IMR-90 (cell line): ENCODE results near the gene DHX38. TPM values are rescaled to one million over a fixed set of nuclear protein-coding genes. Genes with fewer than 3 reads are reported as not detected.

Experiments
- ATAC-seq: fragments of 200-7000 bp; cut with Tn5 transposase; 2 replicates; pipeline ENCODE4 v1.9.1; 2020; ENCODE audit warnings: low read depth, mild to moderate bottlenecking, moderate library complexity
- BruUV-seq: library from RNA; stranded (reverse); fragments of 400-500 nt; replicated peaks from 2 replicates; lab custom pipeline; 2021; lab: Mats Ljungman, UMichigan
- CTCF ChIA-PET: fragments of 300-600 bp; formaldehyde crosslinking; extraction: SDS; loops from one replicate; lab custom pipeline; 2021; ENCODE audit warnings: antibody characterized with exemption; lab: Yijun Ruan, JAX
- POLR2A ChIA-PET: fragments of 300-600 bp; sonication (Branson Sonifier 250); formaldehyde crosslinking; loops from one replicate; lab custom pipeline; 2022; ENCODE audit warnings: antibody characterized with exemption; ENCODE audit not compliant: unreplicated experiment; lab: Charles Lee
- DNase-seq: peaks from one replicate; pipeline ENCODE4 v3.0.0; 2013
- H2AFZ ChIP-seq: replicated peaks from 2 replicates; pipeline ENCODE3; 2013; ENCODE audit warnings: low read length, mild to moderate bottlenecking; ENCODE audit not compliant: poor library complexity
- H2AK5ac ChIP-seq: 2 replicates; pipeline ENCODE4 v1.6.1; 2013; ENCODE audit warnings: low read depth, low read length, inconsistent platforms
- H2AK9ac ChIP-seq: replicated peaks from 2 replicates; pipeline ENCODE3; 2013; ENCODE audit warnings: mild to moderate bottlenecking, low read depth, low read length, moderate library complexity; ENCODE audit not compliant: poor library complexity
- H2BK120ac ChIP-seq: 2 replicates; pipeline ENCODE4 v1.6.1; 2013; ENCODE audit warnings: low read depth, low read length, inconsistent platforms
- H2BK15ac ChIP-seq: 3 replicates; pipeline ENCODE4 v1.6.1; 2013; ENCODE audit warnings: low read depth, low read length, inconsistent platforms
- H2BK20ac ChIP-seq: 2 replicates; pipeline ENCODE4 v1.6.1; 2013; ENCODE audit warnings: low read depth, mild to moderate bottlenecking, inconsistent platforms, low read length, moderate library complexity
- H2BK5ac ChIP-seq: 2 replicates; pipeline ENCODE4 v1.6.1; 2013; ENCODE audit warnings: mild to moderate bottlenecking, low read depth, low read length, inconsistent platforms; ENCODE audit not compliant: poor library complexity, severe bottlenecking
- H3K14ac ChIP-seq: replicated peaks from 2 replicates; pipeline ENCODE4 v1.6.1; 2013; ENCODE audit warnings: low read depth, low read length, inconsistent platforms
- H3K18ac ChIP-seq: 2 replicates; pipeline ENCODE4 v1.6.1; 2013; ENCODE audit warnings: low read depth, low read length, control low read depth
- H3K23ac ChIP-seq: 2 replicates; pipeline ENCODE4 v1.6.1; 2013; ENCODE audit warnings: low read depth, low read length, inconsistent platforms
- H3K27ac ChIP-seq: 2 replicates; pipeline ENCODE4 v1.5.1; 2013; ENCODE audit warnings: mild to moderate bottlenecking, control low read depth, low read length; ENCODE audit not compliant: insufficient read depth
- H3K27me3 ChIP-seq: 2 replicates; pipeline ENCODE4 v1.6.1; 2013; ENCODE audit warnings: low read length; ENCODE audit not compliant: control insufficient read depth, insufficient read depth
- H3K36me3 ChIP-seq: 2 replicates; pipeline ENCODE4 v1.6.1; 2013; ENCODE audit warnings: low read length, mixed read lengths; ENCODE audit not compliant: control insufficient read depth, insufficient read depth
- H3K4ac ChIP-seq: 2 replicates; pipeline ENCODE4 v1.6.1; 2013; ENCODE audit warnings: low read depth, low read length, inconsistent platforms
- H3K4me1 ChIP-seq: 2 replicates; pipeline ENCODE4 v1.6.1; 2013; ENCODE audit warnings: low read length, mixed read lengths; ENCODE audit not compliant: control insufficient read depth, insufficient read depth
- H3K4me2 ChIP-seq: 2 replicates; pipeline ENCODE4 v1.6.1; 2013; ENCODE audit warnings: low read depth, mild to moderate bottlenecking, control low read depth, low read length, moderate library complexity
- H3K4me3 ChIP-seq: 2 replicates; pipeline ENCODE4 v1.5.1; 2013; ENCODE audit warnings: low read depth, mild to moderate bottlenecking, control low read depth, low read length, moderate library complexity; ENCODE audit not compliant: insufficient read depth
- H3K56ac ChIP-seq: 2 replicates; pipeline ENCODE4 v1.6.1; 2013; ENCODE audit warnings: low read length, inconsistent platforms; ENCODE audit not compliant: insufficient read depth; ENCODE audit errors: extremely low read depth
- H3K79me1 ChIP-seq, 2 experiments: 2 replicates each; pipeline ENCODE4 v1.6.1; 2013; ENCODE audit warnings: low read length in 2 of 2, inconsistent platforms in 1 of 2, low read depth in 1 of 2
- H3K9ac ChIP-seq: 2 replicates; pipeline ENCODE4 v1.6.1; 2013; ENCODE audit warnings: low read depth, low read length, control low read depth
- H3K9me1 ChIP-seq: 2 replicates; pipeline ENCODE4 v1.6.1; 2013; ENCODE audit warnings: low read length, inconsistent platforms; ENCODE audit not compliant: insufficient read depth
- H3K9me3 ChIP-seq: 2 replicates; pipeline ENCODE4 v1.6.1; 2013; ENCODE audit warnings: low read length; ENCODE audit not compliant: control insufficient read depth, insufficient read depth
- H4K20me1 ChIP-seq: 2 replicates; pipeline ENCODE4 v1.6.1; 2013; ENCODE audit warnings: low read length, inconsistent platforms; ENCODE audit not compliant: insufficient read depth
- H4K5ac ChIP-seq: 2 replicates; pipeline ENCODE4 v1.6.1; 2013; ENCODE audit warnings: mild to moderate bottlenecking, low read depth, low read length, control low read depth
- H4K8ac ChIP-seq, 2 experiments: 2 replicates each; pipeline ENCODE4 v1.6.1; 2013; ENCODE audit warnings: low read depth in 2 of 2, low read length in 2 of 2, control low read depth in 1 of 2, inconsistent platforms in 1 of 2
- H4K91ac ChIP-seq: 2 replicates; pipeline ENCODE4 v1.6.1; 2013; ENCODE audit warnings: low read depth, low read length, inconsistent platforms; ENCODE audit not compliant: insufficient read depth
- BHLHE40 ChIP-seq: fragments of 150-350 bp; IDR thresholded peaks from 2 replicates; pipeline ENCODE4 v1.6.1; 2016; ENCODE audit warnings: mild to moderate bottlenecking, low read depth, low read length
- CEBPB ChIP-seq: IDR thresholded peaks from 2 replicates; pipeline ENCODE4 v1.6.1; 2012; ENCODE audit warnings: low read depth, low read length, improper control_type of control experiment
- CHD1 ChIP-seq: IDR thresholded peaks from 2 replicates; pipeline ENCODE4 v1.6.1; 2012; ENCODE audit warnings: low read depth, low read length, improper control_type of control experiment
- FOS ChIP-seq: fragments of 150-350 bp; IDR thresholded peaks from 2 replicates; pipeline ENCODE4 v1.6.1; 2016; ENCODE audit warnings: low read depth, low read length
- MAFK ChIP-seq: IDR thresholded peaks from 2 replicates; pipeline ENCODE4 v1.6.1; 2012; ENCODE audit warnings: low read depth, low read length, improper control_type of control experiment
- MAZ ChIP-seq: IDR thresholded peaks from 2 replicates; pipeline ENCODE4 v1.6.1; 2012; ENCODE audit warnings: low read depth, mild to moderate bottlenecking, low read length, improper control_type of control experiment, moderate library complexity, borderline replicate concordance
- MXI1 ChIP-seq: IDR thresholded peaks from 2 replicates; pipeline ENCODE4 v1.6.1; 2012; ENCODE audit warnings: low read depth, mild to moderate bottlenecking, low read length, moderate library complexity, borderline replicate concordance
- NFE2L2 ChIP-seq: fragments of 150-350 bp; IDR thresholded peaks from 2 replicates; pipeline ENCODE4 v1.6.1; 2016; ENCODE audit warnings: low read depth, mild to moderate bottlenecking, low read length
- POLR2A ChIP-seq: IDR thresholded peaks from 2 replicates; pipeline ENCODE4 v1.6.1; 2012; ENCODE audit warnings: mild to moderate bottlenecking, low read depth, low read length
- RAD21 ChIP-seq: IDR thresholded peaks from 2 replicates; pipeline ENCODE4 v1.6.1; 2012; ENCODE audit warnings: low read length, improper control_type of control experiment
- RCOR1 ChIP-seq: IDR thresholded peaks from 2 replicates; pipeline ENCODE4 v1.6.1; 2012; ENCODE audit warnings: mild to moderate bottlenecking, low read length, improper control_type of control experiment; ENCODE audit not compliant: insufficient replicate concordance
- RFX5 ChIP-seq: IDR thresholded peaks from 2 replicates; pipeline ENCODE4 v1.8.0; 2012; ENCODE audit warnings: low read depth, mild to moderate bottlenecking, low read length, moderate library complexity
- SMC3 ChIP-seq: fragments of 150-350 bp; IDR thresholded peaks from 2 replicates; pipeline ENCODE4 v1.6.1; 2016; ENCODE audit warnings: low read depth, mild to moderate bottlenecking, antibody characterized with exemption, low read length, moderate library complexity
- USF2 ChIP-seq: fragments of 150-350 bp; IDR thresholded peaks from 2 replicates; pipeline ENCODE4 v1.6.1; 2017; ENCODE audit warnings: mild to moderate bottlenecking, antibody characterized with exemption, low read length, low read depth
- WGBS, 2 experiments: methylation state at CpG; one replicate each; pipeline versions ENCODE4 v1.1.5 to v1.1.7; 2013; ENCODE audit warnings: missing lambda C conversion rate in 2 of 2; ENCODE audit not compliant: insufficient read length in 1 of 2; ENCODE audit errors: extremely low coverage in 2 of 2; 5-methylcytosine and 5-hydroxymethylcytosine counted together
- dilution Hi-C: fragments of 300-500 bp; cut with HindIII; formaldehyde crosslinking; loops from one replicate; pipeline ENCODE4 v1.14.3; 2018; ENCODE audit warnings: low sequenced_read_pairs; ENCODE audit not compliant: unreplicated experiment
- in situ Hi-C: fragments of 300-500 bp; cut with MboI; formaldehyde crosslinking; loops from 3 replicates; pipeline ENCODE4 v1.14.3; 2019; ENCODE audit warnings: low sequenced_read_pairs, inconsistent platforms, mixed read lengths
- intact Hi-C: fragments of 100-400 bp; cut with micrococcal nuclease; formaldehyde crosslinking; loops from 2 replicates; pipeline ENCODE4 v1.10.0; 2022
- polyA plus RNA-seq, 3 experiments: library from polyadenylated mRNA; depleted of rRNA; stranded (reverse); fragments of >200 nt; gene quantifications; 2 replicates each; pipeline ENCODE4 v1.2.3, GENCODE V29; 2012; ENCODE audit warnings: low replicate concordance in 1 of 3
- total RNA-seq: library from RNA; depleted of rRNA; stranded (reverse); fragments of >200 nt; gene quantifications from 2 replicates; pipeline ENCODE4 v1.2.3, GENCODE V29; 2012
- TF ChIP-seq, protein P1 (sequence below): conservative IDR thresholded peaks from 2 replicates; pipeline ENCODE4 v1.5.1; 2012; ENCODE audit warnings: mild to moderate bottlenecking, low read depth, low read length, improper control_type of control experiment
- TF ChIP-seq, protein P2 (sequence below): fragments of 150-350 bp; IDR thresholded peaks from 2 replicates; pipeline ENCODE4 v1.6.1; 2016; ENCODE audit warnings: low read depth, mild to moderate bottlenecking, low read length, moderate library complexity, borderline replicate concordance

The DHX38 gene
- total and polyA plus RNA-seq, 2 of the 4 experiments (the other 2 are of a cell fraction): 45.4 to 49.6 TPM

DNA sequence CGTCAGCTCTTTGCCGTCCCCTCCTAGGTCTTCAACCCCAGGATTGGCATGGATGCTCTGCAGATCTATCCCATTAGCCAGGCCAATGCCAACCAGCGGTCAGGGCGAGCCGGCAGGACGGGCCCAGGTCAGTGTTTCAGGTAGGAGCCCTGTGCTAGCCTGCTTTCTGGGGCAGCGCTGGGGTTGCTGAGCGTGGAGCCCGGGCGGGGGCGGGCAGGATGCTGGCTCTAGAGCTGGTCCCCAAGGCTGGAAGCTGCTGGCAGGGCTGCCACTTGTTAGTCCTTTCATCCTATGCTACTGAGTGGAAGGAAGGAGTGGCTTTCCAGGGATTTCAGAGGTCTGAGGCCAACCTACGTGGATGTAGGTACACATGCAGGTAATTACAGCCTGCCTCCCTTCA lies 12.3 kb downstream of the DHX38 start:
- no peak overlapping the region for H3K4ac ChIP-seq
- H4K8ac ChIP-seq: no peak overlapping the region
- ChIA-PET CTCF (no interaction called here), POLR2A (no interaction called here)
- H3K27me3 ChIP-seq: no peaks in the 10 kb centered on the region
- H3K9ac ChIP-seq: no peak overlapping the region
- BruUV-seq: no TSS peak
- no peak overlapping the region for H2BK15ac ChIP-seq
- WGBS, 2 experiments: 98% methylated on average over 5 of the region's 12 CpGs; no CpG with 5 or more reads in 1 of the 2 experiments
- no peak overlapping the region for H2AFZ ChIP-seq
- H2BK5ac ChIP-seq: no peak overlapping the region
- ATAC-seq (no peak), DNase-seq (no peak)
- H3K79me1 ChIP-seq: no peaks in the 10 kb centered on the region
- no peaks in the 10 kb centered on the region; the same call in 1 of the 2 replicates for H3K9me1 ChIP-seq
- H2BK120ac ChIP-seq: no peak overlapping the region
- H3K56ac ChIP-seq: no peak overlapping the region
- no peak overlapping the region for H3K14ac ChIP-seq
- no peak overlapping the region for H3K27ac ChIP-seq
- no peak overlapping the region for H2AK9ac ChIP-seq
- H3K18ac ChIP-seq: no peak overlapping the region
- H2BK20ac ChIP-seq: no peak overlapping the region
- in situ Hi-C loops (no loop called here), intact Hi-C loops (no loop called here), dilution Hi-C loops (no loop called here)
- H3K9me3 ChIP-seq: no peaks in the 10 kb centered on the region
- H3K4me2 ChIP-seq: no peak overlapping the region
- H3K36me3 ChIP-seq: peaks cover 90% of the 10 kb centered on the region
- no peak overlapping the region for H3K4me3 ChIP-seq
- no peaks in the 10 kb centered on the region for H4K20me1 ChIP-seq
- no peak overlapping the region for H3K23ac ChIP-seq
- H4K91ac ChIP-seq: no peak overlapping the region
- TF ChIP-seq MXI1 (no peak), POLR2A (no peak), RFX5 (no peak), BHLHE40 (no peak), FOS (no peak), RAD21 (no peak), NFE2L2 (no peak), CEBPB (no peak), USF2 (no peak), CHD1 (no peak), SMC3 (no peak), MAFK (no peak), MAZ (no peak), RCOR1 (no peak)
- TF ChIP-seq, protein P1, sequence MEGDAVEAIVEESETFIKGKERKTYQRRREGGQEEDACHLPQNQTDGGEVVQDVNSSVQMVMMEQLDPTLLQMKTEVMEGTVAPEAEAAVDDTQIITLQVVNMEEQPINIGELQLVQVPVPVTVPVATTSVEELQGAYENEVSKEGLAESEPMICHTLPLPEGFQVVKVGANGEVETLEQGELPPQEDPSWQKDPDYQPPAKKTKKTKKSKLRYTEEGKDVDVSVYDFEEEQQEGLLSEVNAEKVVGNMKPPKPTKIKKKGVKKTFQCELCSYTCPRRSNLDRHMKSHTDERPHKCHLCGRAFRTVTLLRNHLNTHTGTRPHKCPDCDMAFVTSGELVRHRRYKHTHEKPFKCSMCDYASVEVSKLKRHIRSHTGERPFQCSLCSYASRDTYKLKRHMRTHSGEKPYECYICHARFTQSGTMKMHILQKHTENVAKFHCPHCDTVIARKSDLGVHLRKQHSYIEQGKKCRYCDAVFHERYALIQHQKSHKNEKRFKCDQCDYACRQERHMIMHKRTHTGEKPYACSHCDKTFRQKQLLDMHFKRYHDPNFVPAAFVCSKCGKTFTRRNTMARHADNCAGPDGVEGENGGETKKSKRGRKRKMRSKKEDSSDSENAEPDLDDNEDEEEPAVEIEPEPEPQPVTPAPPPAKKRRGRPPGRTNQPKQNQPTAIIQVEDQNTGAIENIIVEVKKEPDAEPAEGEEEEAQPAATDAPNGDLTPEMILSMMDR: no peak
- TF ChIP-seq, protein P2, sequence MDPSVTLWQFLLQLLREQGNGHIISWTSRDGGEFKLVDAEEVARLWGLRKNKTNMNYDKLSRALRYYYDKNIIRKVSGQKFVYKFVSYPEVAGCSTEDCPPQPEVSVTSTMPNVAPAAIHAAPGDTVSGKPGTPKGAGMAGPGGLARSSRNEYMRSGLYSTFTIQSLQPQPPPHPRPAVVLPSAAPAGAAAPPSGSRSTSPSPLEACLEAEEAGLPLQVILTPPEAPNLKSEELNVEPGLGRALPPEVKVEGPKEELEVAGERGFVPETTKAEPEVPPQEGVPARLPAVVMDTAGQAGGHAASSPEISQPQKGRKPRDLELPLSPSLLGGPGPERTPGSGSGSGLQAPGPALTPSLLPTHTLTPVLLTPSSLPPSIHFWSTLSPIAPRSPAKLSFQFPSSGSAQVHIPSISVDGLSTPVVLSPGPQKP: no peak
- no peak overlapping the region for H4K5ac ChIP-seq
- no peak overlapping the region for H2AK5ac ChIP-seq
- H3K4me1 ChIP-seq: no peaks in the 10 kb centered on the region
